ENCODE measurements around the gene ADGRB3. TPM values are rescaled to one million over a fixed set of nuclear protein-coding genes. Genes with fewer than 3 reads are reported as not detected.

The ADGRB3 gene
- total and polyA plus RNA-seq, 2 donors (not counting 1 experiment from before 2014, with no cell fraction given), result not detected

DNA sequence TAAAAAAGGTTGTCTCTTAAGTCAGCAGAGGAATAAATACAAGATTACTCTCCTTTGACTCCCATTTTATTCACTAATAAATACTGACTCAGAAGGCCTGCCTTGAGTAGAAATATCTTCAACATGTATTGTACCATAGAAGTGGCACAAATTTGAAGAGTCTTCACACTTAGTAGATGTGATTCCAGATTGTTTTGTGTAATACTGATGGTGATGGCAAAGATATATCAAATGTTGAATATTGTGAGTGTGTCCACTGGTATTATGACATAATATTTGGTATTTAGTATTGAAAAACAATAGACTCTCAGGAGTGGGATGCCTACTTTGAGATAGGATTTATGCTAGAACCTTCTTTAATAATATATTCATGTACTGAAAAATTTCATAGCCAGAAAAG is 7.0 kb downstream of the ADGRB3 start:
- Histone ChIP-seq H2AFZ (ENCODE audit: insufficient read depth, low read depth, low read length, poor library complexity, severe bottlenecking) (no peak overlapping the region), H3K9ac (ENCODE audit: low read length) (no peak overlapping the region), H3K9me3 (ENCODE audit: control extremely low read depth in 1 of 3, control insufficient read depth in 2 of 3, insufficient read depth in 1 of 3, low read length in 2 of 3) (no peaks in the 10 kb centered on the region), H3K36me3 (replicated peaks in 1 of 2; ENCODE audit: control extremely low read depth in 1 of 2, control insufficient read depth in 1 of 2, extremely low read depth in 1 of 2, insufficient read depth in 2 of 2, low read length in 1 of 2) (no peaks in the 10 kb centered on the region), H3K27ac (ENCODE audit: low read length in 2 of 2) (no peak overlapping the region), H3K4me1 (ENCODE audit: control insufficient read depth in 2 of 2, insufficient read depth in 2 of 2, low read length in 2 of 2) (no peaks in the 10 kb centered on the region), H3K27me3 (replicated peaks in 1 of 4; ENCODE audit: control extremely low read depth in 1 of 4, control insufficient read depth in 3 of 4, insufficient read depth in 4 of 4, low read length in 3 of 4) (peaks cover 0 to 2% (median 0%) of the 10 kb centered on the region in 4 experiments), H3K79me2 (ENCODE audit: control insufficient read depth, insufficient read depth, low read length) (no peaks in the 10 kb centered on the region), H4K20me1 (ENCODE audit: control insufficient read depth, insufficient read depth, low read length, poor library complexity, severe bottlenecking) (no peaks in the 10 kb centered on the region), H3K4me2 (replicated peaks; ENCODE audit: low read depth, low read length, poor library complexity, severe bottlenecking) (no peak overlapping the region), H3K4me3 (ENCODE audit: control extremely low read depth in 1 of 5, extremely low read depth in 1 of 5, insufficient read depth in 1 of 5, low read depth in 2 of 5, low read length in 4 of 5) (no peak overlapping the region)
- H3K4me3 Mint-ChIP-seq, result no peak overlapping the region
- CTCF ChIA-PET, result no interaction called here
- DNase-seq (no peak), ATAC-seq (ENCODE audit: low read depth) (no peak)
- H3K4me1 Mint-ChIP-seq, result peaks cover 2% of the 10 kb centered on the region
- POLR2A ChIA-PET, result no interaction called here
- H3K27me3 Mint-ChIP-seq, result peaks cover 18% of the 10 kb centered on the region
- no peak overlapping the region for H3K27ac Mint-ChIP-seq
- TF ChIP-seq EZH2 (IDR thresholded peaks at IDR 0.05; ENCODE audit: borderline replicate concordance, insufficient read depth, low read depth, low read length, poor library complexity, severe bottlenecking), result no peak
- TF ChIP-seq, protein P1, sequence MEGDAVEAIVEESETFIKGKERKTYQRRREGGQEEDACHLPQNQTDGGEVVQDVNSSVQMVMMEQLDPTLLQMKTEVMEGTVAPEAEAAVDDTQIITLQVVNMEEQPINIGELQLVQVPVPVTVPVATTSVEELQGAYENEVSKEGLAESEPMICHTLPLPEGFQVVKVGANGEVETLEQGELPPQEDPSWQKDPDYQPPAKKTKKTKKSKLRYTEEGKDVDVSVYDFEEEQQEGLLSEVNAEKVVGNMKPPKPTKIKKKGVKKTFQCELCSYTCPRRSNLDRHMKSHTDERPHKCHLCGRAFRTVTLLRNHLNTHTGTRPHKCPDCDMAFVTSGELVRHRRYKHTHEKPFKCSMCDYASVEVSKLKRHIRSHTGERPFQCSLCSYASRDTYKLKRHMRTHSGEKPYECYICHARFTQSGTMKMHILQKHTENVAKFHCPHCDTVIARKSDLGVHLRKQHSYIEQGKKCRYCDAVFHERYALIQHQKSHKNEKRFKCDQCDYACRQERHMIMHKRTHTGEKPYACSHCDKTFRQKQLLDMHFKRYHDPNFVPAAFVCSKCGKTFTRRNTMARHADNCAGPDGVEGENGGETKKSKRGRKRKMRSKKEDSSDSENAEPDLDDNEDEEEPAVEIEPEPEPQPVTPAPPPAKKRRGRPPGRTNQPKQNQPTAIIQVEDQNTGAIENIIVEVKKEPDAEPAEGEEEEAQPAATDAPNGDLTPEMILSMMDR (IDR thresholded peaks at IDR 0.05), result no peak
- intact Hi-C loops (cut with micrococcal nuclease), result no loop called here
- H3K9me3 Mint-ChIP-seq (ENCODE audit: insufficient read depth), result no peaks in the 10 kb centered on the region

DNA sequence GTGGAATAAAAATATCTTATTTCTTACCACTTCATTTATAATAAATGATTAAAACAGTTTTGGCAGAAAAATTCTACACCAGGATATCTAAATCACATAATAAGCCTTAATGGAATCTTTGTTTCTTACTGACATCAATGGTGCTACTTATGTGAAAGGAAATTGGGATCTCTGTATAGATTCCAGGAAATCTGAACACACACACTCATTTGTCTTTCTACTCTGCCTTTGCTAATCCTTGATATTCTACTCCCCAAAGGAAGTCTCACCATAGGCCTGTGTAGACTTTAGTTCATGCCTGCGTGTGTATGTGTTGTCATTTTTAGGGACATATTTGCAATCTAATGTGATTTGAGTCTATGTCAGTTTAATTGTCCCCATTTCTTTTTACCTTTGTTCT is 7.9 kb downstream of the ADGRB3 start:
- Histone ChIP-seq H3K27me3 (replicated peaks in 1 of 4; ENCODE audit: control extremely low read depth in 1 of 4, control insufficient read depth in 3 of 4, insufficient read depth in 4 of 4, low read length in 3 of 4) (no peaks in the 10 kb centered on the region), H3K4me3 (ENCODE audit: control extremely low read depth in 1 of 5, extremely low read depth in 1 of 5, insufficient read depth in 1 of 5, low read depth in 2 of 5, low read length in 4 of 5) (no peak overlapping the region), H3K79me2 (ENCODE audit: control insufficient read depth, insufficient read depth, low read length) (no peaks in the 10 kb centered on the region), H2AFZ (ENCODE audit: insufficient read depth, low read depth, low read length, poor library complexity, severe bottlenecking) (no peak overlapping the region), H4K20me1 (ENCODE audit: control insufficient read depth, insufficient read depth, low read length, poor library complexity, severe bottlenecking) (no peaks in the 10 kb centered on the region), H3K9ac (ENCODE audit: low read length) (no peak overlapping the region), H3K27ac (ENCODE audit: low read length in 2 of 2) (no peak overlapping the region), H3K36me3 (replicated peaks in 1 of 2; ENCODE audit: control extremely low read depth in 1 of 2, control insufficient read depth in 1 of 2, extremely low read depth in 1 of 2, insufficient read depth in 2 of 2, low read length in 1 of 2) (no peaks in the 10 kb centered on the region), H3K9me3 (ENCODE audit: control extremely low read depth in 1 of 3, control insufficient read depth in 2 of 3, insufficient read depth in 1 of 3, low read length in 2 of 3) (no peaks in the 10 kb centered on the region), H3K4me2 (replicated peaks; ENCODE audit: low read depth, low read length, poor library complexity, severe bottlenecking) (no peak overlapping the region), H3K4me1 (ENCODE audit: control insufficient read depth in 2 of 2, insufficient read depth in 2 of 2, low read length in 2 of 2) (no peaks in the 10 kb centered on the region)
- H3K27me3 Mint-ChIP-seq, result peaks cover 17% of the 10 kb centered on the region
- POLR2A ChIA-PET, result no interaction called here
- CTCF ChIA-PET, result no interaction called here
- H3K27ac Mint-ChIP-seq, result no peak overlapping the region
- H3K4me3 Mint-ChIP-seq, result no peak overlapping the region
- ATAC-seq (ENCODE audit: low read depth), result no peak
- WGBS (ENCODE audit: insufficient coverage), result no CpG with 5 or more reads among the region's 1 CpG
- DNase-seq, result no peak
- peaks cover 2% of the 10 kb centered on the region for H3K4me1 Mint-ChIP-seq
- intact Hi-C loops (cut with micrococcal nuclease), result no loop called here
- no peak for TF ChIP-seq EZH2 (IDR thresholded peaks at IDR 0.05; ENCODE audit: borderline replicate concordance, insufficient read depth, low read depth, low read length, poor library complexity, severe bottlenecking)
- TF ChIP-seq, protein P1 (IDR thresholded peaks at IDR 0.05), result no peak
- H3K9me3 Mint-ChIP-seq (ENCODE audit: insufficient read depth), result no peaks in the 10 kb centered on the region
